HL-60/S4 (cell line): ENCODE data around the gene SYT1.
"Not testable (repeated sequence)": the region's sequence is repeated elsewhere in the genome, so short reads cannot be mapped to it uniquely, and the experiment has no call there.

Experiments
- in situ Hi-C: fragments of 300-500 bp; cut with MboI; formaldehyde crosslinking; loops from 2 replicates; pipeline ENCODE4 v1.14.3; 2022; ENCODE audit warnings: low sequenced_read_pairs

Gene SYT1

GRCh38 chr12:79424109-79424721 lies 559.6 kb downstream of the SYT1 start:
- in situ Hi-C loops: no loop called here

GRCh38 chr12:79426121-79426520 lies 561.5 kb downstream of the SYT1 start:
- in situ Hi-C loops: no loop called here

- in situ Hi-C loops: not testable (repeated sequence)
Measured at GRCh38 chr12:79426744-79427143, 562.2 kb downstream of the SYT1 start.

GRCh38 chr12:79433465-79434072 lies 569.0 kb downstream of the SYT1 start:
- in situ Hi-C loops: no loop called here

GRCh38 chr12:79434561-79434960 lies 570.0 kb downstream of the SYT1 start:
- in situ Hi-C loops: no loop called here

- in situ Hi-C loops: no loop called here
Measured at GRCh38 chr12:79435742-79436141, 571.2 kb downstream of the SYT1 start.

GRCh38 chr12:79438480-79439174 lies 574.1 kb downstream of the SYT1 start:
- in situ Hi-C loops: no loop called here

- in situ Hi-C loops: no loop called here
Measured at GRCh38 chr12:79439175-79439825, 574.7 kb downstream of the SYT1 start.

- in situ Hi-C loops: no loop called here
Measured at GRCh38 chr12:79441534-79441933, 577.0 kb downstream of the SYT1 start.

GRCh38 chr12:79442396-79442795 lies 577.8 kb downstream of the SYT1 start:
- in situ Hi-C loops: no loop called here

GRCh38 chr12:79444089-79444488 lies 579.5 kb downstream of the SYT1 start:
- in situ Hi-C loops: no loop called here

- in situ Hi-C loops: no loop called here
Measured at GRCh38 chr12:79448816-79449215, 584.2 kb downstream of the SYT1 start.

- in situ Hi-C loops: no loop called here
Measured at GRCh38 chr12:79451365-79451764, 586.8 kb downstream of the SYT1 start.

GRCh38 chr12:79451978-79452377 lies 587.4 kb downstream of the SYT1 start:
- in situ Hi-C loops: no loop called here

GRCh38 chr12:79452906-79453305 lies 588.3 kb downstream of the SYT1 start:
- in situ Hi-C loops: no loop called here

GRCh38 chr12:79453820-79454219 lies 589.2 kb downstream of the SYT1 start:
- in situ Hi-C loops: no loop called here

GRCh38 chr12:79454338-79454843 lies 589.8 kb downstream of the SYT1 start:
- in situ Hi-C loops: no loop called here

GRCh38 chr12:79455286-79455685 lies 590.7 kb downstream of the SYT1 start:
- in situ Hi-C loops: no loop called here

- in situ Hi-C loops: no loop called here
Measured at GRCh38 chr12:79482323-79482722, 617.7 kb downstream of the SYT1 start.

- in situ Hi-C loops: no loop called here
Measured at GRCh38 chr12:79482921-79483320, 618.3 kb downstream of the SYT1 start.

- in situ Hi-C loops: no loop called here
Measured at GRCh38 chr12:79486154-79486553, 621.6 kb downstream of the SYT1 start.
